GM19467 (cell line): ENCODE results near the gene ZNF490.
"Not testable (repeated sequence)": the region's sequence is repeated elsewhere in the genome, so short reads cannot be mapped to it uniquely, and the experiment has no call there.

ENCODE experiments used
- ATAC-seq: cut with Tn5 transposase; IDR thresholded peaks from one replicate; pipeline ENCODE4 v1.9.1; 2021; ENCODE audit warnings: mild to moderate bottlenecking, moderate library complexity; ENCODE audit not compliant: unreplicated experiment

The ZNF490 gene

GRCh38 chr19:12610540-12611360, at the start of gene ZNF490, which contains the start of gene ZNF791:
TSS of gene ZNF490 (minus strand) at chr19:12610813. CDS start at chr19:12610680, 133 bp downstream.
TSS of gene ZNF791 (plus strand) at chr19:12610920. CDS start at chr19:12611080, 160 bp downstream.
- ATAC-seq: peak; percentile 61

- ATAC-seq: no peak
Observed at GRCh38 chr19:12657966-12658365, 47.4 kb upstream of the ZNF490 start.

- no peak for ATAC-seq
Observed at GRCh38 chr19:12656899-12657571, 46.4 kb upstream of the ZNF490 start.

- ATAC-seq: no peak
Observed at GRCh38 chr19:12655546-12655945, 44.9 kb upstream of the ZNF490 start.

GRCh38 chr19:12652219-12652618, 41.6 kb upstream of the ZNF490 start:
- no peak for ATAC-seq

GRCh38 chr19:12649941-12650340, 39.3 kb upstream of the ZNF490 start:
- ATAC-seq: no peak

GRCh38 chr19:12648088-12648487, 37.5 kb upstream of the ZNF490 start:
- no peak for ATAC-seq

- ATAC-seq: no peak
Observed at GRCh38 chr19:12647490-12648071, 37.0 kb upstream of the ZNF490 start.

- ATAC-seq: no peak
Observed at GRCh38 chr19:12647047-12647446, 36.4 kb upstream of the ZNF490 start.

GRCh38 chr19:12646551-12646950, 35.9 kb upstream of the ZNF490 start:
- ATAC-seq: no peak

GRCh38 chr19:12643716-12644115, 33.1 kb upstream of the ZNF490 start:
- ATAC-seq: not testable (repeated sequence)

- ATAC-seq: no peak
Observed at GRCh38 chr19:12642506-12642905, 31.9 kb upstream of the ZNF490 start.

GRCh38 chr19:12641456-12641855, 30.8 kb upstream of the ZNF490 start:
- ATAC-seq: no peak

- ATAC-seq: no peak
Observed at GRCh38 chr19:12639901-12640613, 29.4 kb upstream of the ZNF490 start.

- no peak for ATAC-seq
Observed at GRCh38 chr19:12638611-12639182, 28.1 kb upstream of the ZNF490 start.

- no peak for ATAC-seq
Observed at GRCh38 chr19:12636631-12637030, 26.0 kb upstream of the ZNF490 start.

- no peak for ATAC-seq
Observed at GRCh38 chr19:12629215-12629614, 18.6 kb upstream of the ZNF490 start.

- no peak for ATAC-seq
Observed at GRCh38 chr19:12628040-12629022, 17.7 kb upstream of the ZNF490 start.

- ATAC-seq: no peak
Observed at GRCh38 chr19:12626958-12627357, 16.3 kb upstream of the ZNF490 start.
